Type B pancreatic cell (in vitro differentiated cells): ENCODE measurements around the gene CNN2. TPM values are rescaled to one million over a fixed set of nuclear protein-coding genes. Genes with fewer than 3 reads are reported as not detected.
A peak's percentile ranks its signal among the peaks of the same experiment; 100 is the strongest.

Experiments
- DNase-seq: peaks from one replicate; pipeline ENCODE4 v3.0.0; 2021; ENCODE audit warnings: mixed read lengths; ENCODE audit not compliant: unreplicated experiment; ENCODE audit errors: extremely low spot score
- H3K27ac Mint-ChIP-seq: 2 replicates; pipeline ENCODE4 v1.8.0; 2021; ENCODE audit warnings: mild to moderate bottlenecking, mixed read lengths
- H3K27me3 Mint-ChIP-seq: 2 replicates; pipeline ENCODE4 v1.8.0; 2021; ENCODE audit warnings: mixed read lengths
- H3K36me3 Mint-ChIP-seq: 2 replicates; pipeline ENCODE4 v1.8.0; 2021; ENCODE audit warnings: mixed read lengths
- H3K4me1 Mint-ChIP-seq: one replicate; pipeline ENCODE4 v1.8.0; 2021; ENCODE audit warnings: mixed read lengths; ENCODE audit not compliant: unreplicated experiment
- H3K4me3 Mint-ChIP-seq: 2 replicates; pipeline ENCODE4 v1.8.0; 2021; ENCODE audit warnings: mild to moderate bottlenecking, mixed read lengths
- H3K9me3 Mint-ChIP-seq: 2 replicates; pipeline ENCODE4 v1.8.0; 2021; ENCODE audit warnings: mixed read lengths
- total RNA-seq: library from RNA; stranded (reverse); gene quantifications from 2 replicates; pipeline ENCODE4 v1.2.1, GENCODE V29; 2021; ENCODE audit warnings: low replicate concordance
- TF ChIP-seq, protein P1 (sequence below): fragments of 200-600 bp; sonication (generic); conservative IDR thresholded peaks from 2 replicates; pipeline ENCODE4 v1.5.0; 2021; ENCODE audit warnings: antibody characterized with exemption, mild to moderate bottlenecking

CNN2 gene
- total RNA-seq, 1 donor from 2014 or later: 276 TPM

DNA sequence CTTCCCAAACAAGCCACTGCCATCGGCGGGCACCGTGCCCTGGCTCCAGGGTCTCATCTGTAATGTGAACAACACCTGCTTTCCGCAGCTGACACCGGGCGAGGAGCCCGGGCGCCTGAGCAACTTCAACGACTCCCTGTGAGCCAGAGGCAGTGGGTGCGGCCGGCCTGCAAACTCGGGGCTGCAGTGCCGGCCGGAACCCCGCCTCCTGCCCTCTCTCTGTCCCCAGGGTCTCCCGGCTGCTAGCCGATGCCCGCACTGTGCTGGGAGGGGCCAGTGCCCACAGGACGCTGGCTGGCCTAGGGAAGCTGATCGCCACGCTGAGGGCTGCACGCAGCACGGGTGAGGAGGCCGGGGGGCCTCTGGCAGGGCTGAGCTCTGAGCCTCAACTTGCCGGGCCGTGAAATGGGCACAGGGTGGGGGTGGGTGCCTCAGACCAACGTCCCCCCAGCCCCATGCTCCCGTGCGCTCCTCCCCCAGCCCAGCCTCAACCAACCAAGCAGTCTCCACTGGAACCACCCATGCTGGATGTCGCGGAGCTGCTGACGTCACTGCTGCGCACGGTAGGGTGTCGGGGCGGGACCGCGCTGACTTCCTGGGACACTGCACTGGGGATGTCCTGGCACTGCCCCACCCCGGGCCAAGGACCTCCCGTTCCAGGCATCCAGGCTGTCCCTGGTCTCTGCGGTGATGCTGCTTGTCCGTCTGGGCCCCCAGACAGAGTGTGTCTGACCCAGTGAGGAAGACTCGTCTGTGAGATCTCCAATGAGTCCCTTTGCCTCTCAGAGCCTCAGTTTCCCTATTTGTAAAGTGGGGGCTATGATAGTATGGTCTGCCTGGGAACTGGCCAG lies 15.7 kb downstream of the CNN2 start:
- H3K4me3 Mint-ChIP-seq: peak overlapping the region; percentile 45
- no peaks in the 10 kb centered on the region for H3K9me3 Mint-ChIP-seq
- TF ChIP-seq, protein P1, sequence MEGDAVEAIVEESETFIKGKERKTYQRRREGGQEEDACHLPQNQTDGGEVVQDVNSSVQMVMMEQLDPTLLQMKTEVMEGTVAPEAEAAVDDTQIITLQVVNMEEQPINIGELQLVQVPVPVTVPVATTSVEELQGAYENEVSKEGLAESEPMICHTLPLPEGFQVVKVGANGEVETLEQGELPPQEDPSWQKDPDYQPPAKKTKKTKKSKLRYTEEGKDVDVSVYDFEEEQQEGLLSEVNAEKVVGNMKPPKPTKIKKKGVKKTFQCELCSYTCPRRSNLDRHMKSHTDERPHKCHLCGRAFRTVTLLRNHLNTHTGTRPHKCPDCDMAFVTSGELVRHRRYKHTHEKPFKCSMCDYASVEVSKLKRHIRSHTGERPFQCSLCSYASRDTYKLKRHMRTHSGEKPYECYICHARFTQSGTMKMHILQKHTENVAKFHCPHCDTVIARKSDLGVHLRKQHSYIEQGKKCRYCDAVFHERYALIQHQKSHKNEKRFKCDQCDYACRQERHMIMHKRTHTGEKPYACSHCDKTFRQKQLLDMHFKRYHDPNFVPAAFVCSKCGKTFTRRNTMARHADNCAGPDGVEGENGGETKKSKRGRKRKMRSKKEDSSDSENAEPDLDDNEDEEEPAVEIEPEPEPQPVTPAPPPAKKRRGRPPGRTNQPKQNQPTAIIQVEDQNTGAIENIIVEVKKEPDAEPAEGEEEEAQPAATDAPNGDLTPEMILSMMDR: no peak
- DNase-seq: no peak
- H3K4me1 Mint-ChIP-seq: peaks cover 24% of the 10 kb centered on the region
- peaks cover 7% of the 10 kb centered on the region for H3K36me3 Mint-ChIP-seq
- H3K27me3 Mint-ChIP-seq: no peaks in the 10 kb centered on the region
- H3K27ac Mint-ChIP-seq: peak overlapping the region; percentile 21

DNA sequence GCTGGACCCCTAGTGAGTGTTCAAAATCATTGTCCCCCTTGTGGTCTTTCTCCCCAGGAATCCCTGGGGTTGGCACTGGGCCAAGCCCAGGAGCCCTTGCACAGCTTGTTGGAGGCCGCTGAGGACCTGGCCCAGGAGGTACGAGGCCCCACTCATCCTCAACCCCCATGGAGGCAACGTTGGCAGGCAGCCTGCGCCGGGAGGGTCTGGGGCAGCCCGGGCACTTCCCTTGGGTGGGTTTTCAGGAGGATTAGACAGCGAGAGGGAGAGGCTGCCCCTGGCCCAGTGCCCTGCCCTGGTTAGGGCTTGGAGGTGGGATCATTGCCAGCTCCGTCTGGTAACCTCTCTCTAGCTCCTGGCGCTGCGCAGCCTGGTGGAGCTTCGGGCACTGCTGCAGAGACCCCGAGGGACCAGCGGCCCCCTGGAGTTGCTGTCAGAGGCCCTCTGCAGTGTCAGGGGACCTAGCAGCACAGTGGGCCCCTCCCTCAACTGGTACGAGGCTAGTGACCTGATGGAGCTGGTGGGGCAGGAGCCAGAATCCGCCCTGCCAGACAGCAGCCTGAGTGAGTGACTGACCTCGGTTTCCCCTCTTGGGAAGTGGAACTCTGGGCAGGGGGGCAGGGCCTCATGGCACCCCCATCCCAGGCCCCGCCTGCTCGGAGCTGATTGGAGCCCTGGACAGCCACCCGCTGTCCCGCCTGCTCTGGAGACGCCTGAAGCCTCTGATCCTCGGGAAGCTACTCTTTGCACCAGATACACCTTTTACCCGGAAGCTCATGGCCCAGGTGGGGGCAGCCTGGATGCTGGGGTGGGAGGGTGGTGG lies 16.5 kb downstream of the CNN2 start:
- Mint-ChIP-seq H3K27ac (peak overlapping the region; percentile 21), H3K4me3 (peak overlapping the region; percentile 45), H3K4me1 (peaks cover 22% of the 10 kb centered on the region), H3K27me3 (no peaks in the 10 kb centered on the region), H3K36me3 (peaks cover 2% of the 10 kb centered on the region), H3K9me3 (no peaks in the 10 kb centered on the region)
- TF ChIP-seq, protein P1: no peak
- no peak for DNase-seq

GRCh38 chr19:1045247-1045603 lies 18.8 kb downstream of the CNN2 start:
- TF ChIP-seq, protein P1: no peak
- no peak for DNase-seq
- no peaks in the 10 kb centered on the region for H3K9me3 Mint-ChIP-seq
- no peak overlapping the region for H3K4me3 Mint-ChIP-seq
- H3K36me3 Mint-ChIP-seq: no peaks in the 10 kb centered on the region
- peak overlapping the region; percentile 43 for H3K27ac Mint-ChIP-seq
- peaks cover 8% of the 10 kb centered on the region for H3K4me1 Mint-ChIP-seq
- no peaks in the 10 kb centered on the region for H3K27me3 Mint-ChIP-seq

DNA sequence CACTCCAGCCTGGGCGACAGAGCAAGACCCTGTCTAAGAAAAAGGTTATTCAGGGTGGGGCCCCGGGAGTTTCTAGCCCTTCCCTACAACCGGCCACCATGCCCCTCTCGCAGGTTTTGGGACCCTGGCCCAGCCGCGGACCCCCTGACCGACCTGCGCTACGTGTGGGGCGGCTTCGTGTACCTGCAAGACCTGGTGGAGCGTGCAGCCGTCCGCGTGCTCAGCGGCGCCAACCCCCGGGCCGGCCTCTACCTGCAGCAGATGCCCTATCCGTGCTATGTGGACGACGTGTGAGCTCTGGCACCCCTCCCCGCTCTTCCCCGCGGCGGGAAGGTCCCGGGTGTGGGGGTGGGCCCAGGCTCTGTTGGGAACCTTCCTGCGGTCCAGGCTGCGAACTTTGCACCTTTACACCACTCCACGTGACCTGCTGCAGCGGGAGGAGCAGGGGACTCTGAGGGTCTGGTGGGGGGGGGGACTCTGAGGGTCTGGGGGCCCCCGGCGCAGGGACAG lies 19.8 kb downstream of the CNN2 start:
- no peaks in the 10 kb centered on the region for H3K9me3 Mint-ChIP-seq
- no peak overlapping the region for H3K27ac Mint-ChIP-seq
- TF ChIP-seq, protein P1: no peak
- H3K4me3 Mint-ChIP-seq: no peak overlapping the region
- no peak for DNase-seq
- H3K27me3 Mint-ChIP-seq: no peaks in the 10 kb centered on the region
- peaks cover 2% of the 10 kb centered on the region for H3K4me1 Mint-ChIP-seq
- no peaks in the 10 kb centered on the region for H3K36me3 Mint-ChIP-seq

- no peaks in the 10 kb centered on the region for H3K36me3 Mint-ChIP-seq
- no peaks in the 10 kb centered on the region for H3K9me3 Mint-ChIP-seq
- TF ChIP-seq, protein P1: no peak
- H3K27ac Mint-ChIP-seq: no peak overlapping the region
- DNase-seq: no peak
- H3K4me3 Mint-ChIP-seq: no peak overlapping the region
- no peaks in the 10 kb centered on the region for H3K27me3 Mint-ChIP-seq
- H3K4me1 Mint-ChIP-seq: no peaks in the 10 kb centered on the region
These were observed 20.7 kb downstream of the CNN2 start for GRCh38 chr19:1046836-1047695.
